Colon (tissue), 2 donors: ENCODE measurements around the gene TEX19.
"Not testable (repeated sequence)": the region's sequence is repeated elsewhere in the genome, so short reads cannot be mapped to it uniquely, and the experiment has no call there.

Source experiments
- FAIRE-seq: peaks from 2 replicates; lab custom pipeline; 2012; peaks lifted over from hg19 to GRCh38; lab: Jason Lieb, UNC
- donor health status: control.
- donor health status: control.

Gene TEX19

GRCh38 chr17:82356845-82357355, 2.1 kb upstream of the TEX19 start:
- FAIRE-seq, result no peak

- FAIRE-seq, result no peak
Measured at GRCh38 chr17:82357394-82357793, 1.7 kb upstream of the TEX19 start.

- not testable (repeated sequence) for FAIRE-seq
Measured at GRCh38 chr17:82359451-82360074, 516 bp downstream of the TEX19 start.

- FAIRE-seq, result no peak
Measured at GRCh38 chr17:82361885-82362633, 3.0 kb downstream of the TEX19 start.

GRCh38 chr17:82365606-82366295, 6.7 kb downstream of the TEX19 start:
- no peak for FAIRE-seq

- FAIRE-seq, result no peak
Measured at GRCh38 chr17:82366749-82367148, 7.7 kb downstream of the TEX19 start.

- no peak for FAIRE-seq
Measured at GRCh38 chr17:82367724-82368524, 8.9 kb downstream of the TEX19 start.

- no peak for FAIRE-seq
Measured at GRCh38 chr17:82369211-82369610, 10.2 kb downstream of the TEX19 start.

GRCh38 chr17:82370471-82371332, 11.7 kb downstream of the TEX19 start:
- FAIRE-seq, result no peak

- no peak for FAIRE-seq
Measured at GRCh38 chr17:82371333-82372248, 12.5 kb downstream of the TEX19 start, which contains the start of gene UTS2R. Gene UTS2R (plus strand): TSS chr17:82371765. CDS start chr17:82374325, 2,560 bp downstream.

GRCh38 chr17:82372249-82373071, 13.4 kb downstream of the TEX19 start:
- no peak for FAIRE-seq

GRCh38 chr17:82373072-82373452, 14.0 kb downstream of the TEX19 start:
- not testable (repeated sequence) for FAIRE-seq

GRCh38 chr17:82373731-82374625, 14.9 kb downstream of the TEX19 start:
- no peak for FAIRE-seq

- no peak for FAIRE-seq
Measured at GRCh38 chr17:82374626-82375331, 15.7 kb downstream of the TEX19 start.

GRCh38 chr17:82375359-82376041, 16.5 kb downstream of the TEX19 start:
- FAIRE-seq, result no peak

- FAIRE-seq, result no peak
Measured at GRCh38 chr17:82376042-82376730, 17.1 kb downstream of the TEX19 start.
